ENCODE results near the gene IQCK. TPM values are rescaled to one million over a fixed set of nuclear protein-coding genes. Genes with fewer than 3 reads are reported as not detected.

The IQCK gene
- polyA plus RNA-seq, 2 of the 4 experiments (the other 2 are of a cell fraction), result 10.3 to 15.6 TPM

GRCh38 chr16:19776565-19776964 lies 58.5 kb downstream of the IQCK start:
- WGBS (ENCODE audit: missing lambda C conversion rate), result 86% methylated on average over 12 of the region's 12 CpGs
- ChIA-PET CTCF (no interaction called here), POLR2A (no interaction called here)
- no peak for FAIRE-seq
- peaks cover 4% of the 10 kb centered on the region; the same call in 1 of the 3 replicates for H3K4me1 ChIP-seq
- no peak overlapping the region for H3K4me3 ChIP-seq
- DNase-seq (ENCODE audit: low read depth in 1 of 2, low spot score in 1 of 2), result no peak
- TF ChIP-seq ZSCAN20 (CRISPR knock-in tag; IDR thresholded peaks at IDR 0.05) (no peak), RCOR1 (IDR thresholded peaks at IDR 0.05; ENCODE audit: low read depth, low read length) (no peak), KDM5A (IDR thresholded peaks at IDR 0.05) (no peak), BHLHE40 (IDR thresholded peaks at IDR 0.05; ENCODE audit: low read depth, low read length) (no peak), RNF2 (IDR thresholded peaks at IDR 0.05; ENCODE audit: borderline replicate concordance, low read depth) (no peak)
- no peak overlapping the region for H3K27ac ChIP-seq
- H3K4me2 ChIP-seq, result no peak overlapping the region
- ATAC-seq, result no peak
- no peaks in the 10 kb centered on the region for H3K9me3 ChIP-seq

- Histone ChIP-seq H3K27ac (no peak overlapping the region), H3K9me3 (no peaks in the 10 kb centered on the region), H3K4me3 (no peak overlapping the region), H3K4me2 (no peak overlapping the region), H3K4me1 (peaks cover 9% of the 10 kb centered on the region)
- POLR2A ChIA-PET, result no interaction called here
- CTCF ChIA-PET, result no interaction called here
- TF ChIP-seq ZC3H11A (IDR thresholded peaks at IDR 0.05) (no peak), KDM1A (IDR thresholded peaks at IDR 0.05; ENCODE audit: low read depth) (no peak), RFX5 (IDR thresholded peaks at IDR 0.05) (no peak), HOXB5 (CRISPR knock-in tag; IDR thresholded peaks at IDR 0.05) (no peak), FOXS1 (CRISPR knock-in tag; IDR thresholded peaks at IDR 0.05) (no peak), EHMT2 (IDR thresholded peaks at IDR 0.05; ENCODE audit: low read depth) (no peak), EHF (CRISPR knock-in tag; IDR thresholded peaks at IDR 0.05) (no peak), MAX (IDR thresholded peaks at IDR 0.05) (no peak), CHD2 (IDR thresholded peaks at IDR 0.05; ENCODE audit: low read length, partially characterized antibody) (no peak), PHF8 (IDR thresholded peaks at IDR 0.05; ENCODE audit: borderline replicate concordance, low read depth) (no peak), ZFP36 (IDR thresholded peaks at IDR 0.05; ENCODE audit: borderline replicate concordance, partially characterized antibody) (no peak), RARB (CRISPR knock-in tag; IDR thresholded peaks at IDR 0.05) (no peak), EP300 (IDR thresholded peaks at IDR 0.05) (no peak)
- FAIRE-seq, result no peak
- 88% methylated on average over 3 of the region's 3 CpGs for WGBS (ENCODE audit: missing lambda C conversion rate)
- no peak for DNase-seq (ENCODE audit: low read depth in 1 of 2, low spot score in 1 of 2)
- no peak for ATAC-seq
These were observed 62.2 kb downstream of the IQCK start for GRCh38 chr16:19780321-19780720.

- no peaks in the 10 kb centered on the region for H3K9me3 ChIP-seq
- H3K4me1 ChIP-seq, result peaks cover 14% of the 10 kb centered on the region
- ATAC-seq (no peak), DNase-seq (ENCODE audit: low read depth in 1 of 2, low spot score in 1 of 2) (no peak), FAIRE-seq (no peak)
- H3K4me2 ChIP-seq, result no peak overlapping the region
- H3K27ac ChIP-seq, result no peak overlapping the region
- CTCF ChIA-PET, result no interaction called here
- POLR2A ChIA-PET, result no interaction called here
- WGBS (ENCODE audit: missing lambda C conversion rate), result 91% methylated on average over 6 of the region's 6 CpGs
- TF ChIP-seq EHF (CRISPR knock-in tag; IDR thresholded peaks at IDR 0.05), result no peak
- H3K4me3 ChIP-seq, result no peak overlapping the region
These were observed 63.2 kb downstream of the IQCK start for GRCh38 chr16:19781226-19781625.

GRCh38 chr16:19783363-19784182 lies 65.5 kb downstream of the IQCK start:
- ATAC-seq (no peak), DNase-seq (ENCODE audit: low read depth in 1 of 2, low spot score in 1 of 2) (no peak), FAIRE-seq (no peak)
- Histone ChIP-seq H3K4me2 (no peak overlapping the region), H3K4me1 (peaks cover 14% of the 10 kb centered on the region), H3K4me3 (no peak overlapping the region), H3K27ac (no peak overlapping the region), H3K9me3 (no peaks in the 10 kb centered on the region)
- ChIA-PET CTCF (interaction anchor here (0.6 kb wide), 1 partner anchor 103 kb away, joined by 3 read pairs; no protein-coding TSS in a partner anchor), POLR2A (no interaction called here)
- WGBS (ENCODE audit: missing lambda C conversion rate), result 91% methylated on average over 17 of the region's 17 CpGs
- TF ChIP-seq CHD4 (IDR thresholded peaks at IDR 0.05; ENCODE audit: borderline replicate concordance), result no peak
- no peak for TF ChIP-seq EHF (CRISPR knock-in tag; IDR thresholded peaks at IDR 0.05)
- no peak for TF ChIP-seq RFX5 (IDR thresholded peaks at IDR 0.05)
- no peak for TF ChIP-seq POLR2AphosphoS2 (conservative IDR thresholded peaks at IDR 0.05; ENCODE audit: low read length)
- TF ChIP-seq CTCF (IDR thresholded peaks at IDR 0.05), result no peak
- TF ChIP-seq ZSCAN20 (CRISPR knock-in tag; IDR thresholded peaks at IDR 0.05), result no peak
- TF ChIP-seq GATA3 (IDR thresholded peaks at IDR 0.05; ENCODE audit: borderline replicate concordance), result no peak
- TF ChIP-seq BCL3 (IDR thresholded peaks at IDR 0.05), result no peak
- no peak for TF ChIP-seq HEYL (CRISPR knock-in tag; IDR thresholded peaks at IDR 0.05)
- no peak for TF ChIP-seq E2F6 (IDR thresholded peaks at IDR 0.05; ENCODE audit: borderline replicate concordance, low read depth)
- no peak for TF ChIP-seq NFE2L2 (conservative IDR thresholded peaks at IDR 0.05; ENCODE audit: low read length)
- no peak for TF ChIP-seq HES2 (IDR thresholded peaks at IDR 0.05)
- no peak for TF ChIP-seq CBX2 (IDR thresholded peaks at IDR 0.05; ENCODE audit: borderline replicate concordance, low read depth)
- no peak for TF ChIP-seq EP300 (IDR thresholded peaks at IDR 0.05)

Measured in A549 (cell line).